Hypothalamus (tissue), 51 donors: Measurements from ENCODE around the gene SEPTIN6.
"Not testable (repeated sequence)": the region's sequence is repeated elsewhere in the genome, so short reads cannot be mapped to it uniquely, and the experiment has no call there.

ENCODE experiments used
- DNase-seq, 51 donors: peaks; one replicate each; lab custom pipeline; 2025; lab: John Stamatoyannopoulos, UW

The SEPTIN6 gene

DNA sequence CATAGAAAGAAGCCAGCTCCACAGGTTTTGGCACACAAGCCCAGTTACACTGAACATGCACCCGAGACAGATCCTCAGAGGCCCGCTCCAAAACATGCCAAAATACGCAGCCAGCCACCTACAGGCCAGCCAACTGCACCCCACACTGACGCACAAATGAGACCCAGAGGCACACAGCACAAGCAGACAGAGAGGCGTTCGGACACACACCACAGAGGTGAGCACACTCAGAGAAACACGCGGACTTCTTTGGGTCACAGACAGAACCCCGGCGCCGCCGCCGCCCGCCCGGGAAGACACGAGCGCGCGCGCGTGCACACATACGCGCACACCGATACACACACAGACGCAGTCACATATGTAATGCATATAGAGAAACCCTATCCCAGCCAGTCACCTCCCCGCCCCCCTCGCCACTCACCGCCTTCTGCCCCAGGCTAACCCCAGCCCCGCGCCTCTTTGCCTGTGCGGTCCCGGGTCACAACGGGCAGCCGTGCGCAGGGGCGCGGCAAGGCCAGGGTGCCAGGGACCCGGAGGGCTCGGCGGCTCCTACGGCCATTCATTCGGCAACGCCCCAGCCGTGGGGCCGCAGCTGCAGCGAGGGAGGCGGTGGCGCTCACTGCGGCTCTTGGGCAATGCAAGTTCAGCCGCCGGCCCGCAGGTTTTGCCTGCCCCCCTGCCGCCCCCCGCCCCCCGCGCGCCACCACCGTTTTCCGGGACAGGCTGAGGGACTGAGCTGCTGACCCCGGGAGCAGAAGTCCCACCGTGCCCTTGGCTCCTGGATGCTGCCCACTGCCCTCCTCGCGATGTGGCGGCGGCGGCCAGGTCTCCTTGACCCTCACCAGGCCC, 553 bp downstream of the SEPTIN6 start:
- peak in 19 of 51 donors; percentile 0 to 43 (median 7) for DNase-seq

DNA sequence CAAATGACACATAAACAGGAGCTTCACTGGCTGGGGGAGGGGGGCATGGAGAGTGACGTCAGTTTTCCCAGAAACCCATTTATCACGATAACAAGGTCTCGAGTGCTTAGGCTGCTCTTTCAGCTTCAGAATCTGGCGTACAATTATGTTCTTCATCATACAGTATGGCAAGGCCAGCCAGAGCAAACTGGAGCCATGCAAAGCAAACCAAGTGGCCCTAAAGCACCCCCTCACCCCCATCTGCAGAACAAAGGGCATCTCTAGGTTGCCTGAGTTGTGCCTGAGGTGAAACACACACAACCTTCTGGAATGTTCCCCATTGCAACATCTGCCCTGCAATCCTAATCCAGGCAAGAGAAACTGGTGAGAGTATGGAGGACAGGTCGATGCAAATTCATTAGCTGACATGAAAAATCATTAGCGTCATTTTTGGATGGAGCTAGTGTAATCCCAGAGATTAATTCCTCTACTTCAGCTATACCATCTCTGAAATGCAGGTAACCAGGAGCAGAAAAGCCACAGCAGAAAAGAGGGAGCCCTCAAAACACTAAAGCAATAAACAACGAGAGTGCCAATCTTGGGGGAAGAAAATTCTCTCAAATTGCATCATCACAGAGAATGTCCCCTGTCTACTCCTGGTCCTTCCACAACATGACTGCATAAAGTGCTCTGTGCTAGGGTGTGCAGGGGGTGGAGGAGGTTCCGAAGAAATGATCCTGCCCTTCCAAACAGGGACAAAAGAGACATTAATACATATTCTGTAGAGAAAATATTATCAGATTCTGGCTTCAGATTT, 1.8 kb downstream of the SEPTIN6 start:
- peak in 1 of 51 donors; percentile 8 for DNase-seq

GRCh38 chrX:119688911-119689321, 4.1 kb downstream of the SEPTIN6 start:
- no peak for DNase-seq

DNA sequence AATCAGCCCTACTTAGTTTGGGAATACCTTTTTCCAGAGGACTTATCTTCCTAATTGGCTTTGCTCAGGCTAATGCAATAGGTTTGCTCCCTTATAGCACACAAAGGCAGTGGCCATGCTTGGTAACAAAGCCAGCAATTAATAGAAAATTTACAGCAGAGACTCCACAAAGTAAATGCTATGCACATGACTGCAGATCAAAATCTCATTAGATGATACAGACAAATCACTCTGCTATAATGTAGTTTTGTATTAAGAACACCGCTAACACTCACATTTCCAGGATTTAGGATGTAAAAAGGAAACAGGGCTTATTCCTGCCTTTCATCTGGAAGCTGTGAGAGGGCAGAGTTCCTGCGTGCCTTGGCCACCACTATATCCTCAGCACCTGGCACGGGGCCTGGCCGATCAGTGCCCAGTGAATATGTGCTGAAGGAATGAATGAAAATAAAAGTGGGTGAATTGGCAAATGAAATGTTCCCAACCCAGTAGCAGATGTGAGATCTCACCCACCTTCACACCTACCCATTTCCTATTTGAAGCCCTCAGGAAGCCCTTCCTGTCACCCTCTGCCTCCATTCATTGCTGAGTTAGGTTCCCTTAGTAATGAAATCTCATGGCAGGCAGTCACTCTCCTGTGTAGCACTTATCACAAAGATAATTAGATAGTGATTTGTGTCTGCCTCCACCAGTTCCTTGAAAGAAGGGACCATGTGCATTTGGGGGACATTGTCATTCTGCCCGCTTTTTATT, 5.1 kb downstream of the SEPTIN6 start:
- no peak for DNase-seq

GRCh38 chrX:119686087-119686691, 6.8 kb downstream of the SEPTIN6 start:
- no peak for DNase-seq

GRCh38 chrX:119685225-119686066, 7.5 kb downstream of the SEPTIN6 start:
- peak in 5 of 51 donors; percentile 1 to 13 (median 4) for DNase-seq

GRCh38 chrX:119684916-119685224, 8.1 kb downstream of the SEPTIN6 start:
- no peak for DNase-seq

DNA sequence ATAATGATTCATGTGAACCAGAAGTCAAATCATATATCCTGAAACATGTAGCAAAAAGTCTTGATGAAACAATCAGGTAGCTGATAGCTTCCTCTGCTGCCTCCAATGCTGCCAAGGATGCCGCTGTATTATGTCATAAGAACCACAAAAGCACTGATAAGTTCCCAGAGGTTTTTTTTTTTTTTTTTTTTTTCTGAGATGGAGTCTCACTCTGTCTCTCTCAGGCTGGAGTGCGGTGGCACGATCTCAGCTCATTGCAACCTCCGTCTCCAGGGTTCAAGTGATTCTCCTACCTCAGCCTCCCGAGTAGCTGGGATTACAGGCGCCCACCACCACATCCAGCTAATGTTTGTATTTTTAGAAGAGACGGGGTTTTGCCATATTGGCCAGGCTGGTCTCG, 8.7 kb downstream of the SEPTIN6 start:
- DNase-seq, result not testable (repeated sequence)

GRCh38 chrX:119682019-119682989, 10.7 kb downstream of the SEPTIN6 start:
- no peak for DNase-seq

DNA sequence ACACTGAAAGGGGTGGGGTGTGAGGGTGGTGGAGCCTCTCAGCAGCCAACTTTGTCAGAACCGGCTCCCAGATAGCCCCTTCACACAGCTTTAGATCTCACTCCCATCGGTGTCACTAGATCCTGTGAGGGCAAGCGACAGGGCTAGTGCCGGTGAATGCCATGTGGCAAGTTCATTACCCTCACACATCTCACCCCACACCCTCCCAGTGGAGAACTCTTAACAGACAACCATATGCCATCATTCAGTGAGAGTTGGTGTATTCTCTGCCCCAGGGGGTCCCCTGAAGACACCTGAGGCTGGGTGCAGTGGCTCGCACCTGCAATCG, 15.3 kb downstream of the SEPTIN6 start:
- no peak for DNase-seq

GRCh38 chrX:119676949-119677653, 15.9 kb downstream of the SEPTIN6 start:
- no peak for DNase-seq

- DNase-seq, result no peak
These were observed 19.6 kb downstream of the SEPTIN6 start for GRCh38 chrX:119673336-119673735.

GRCh38 chrX:119672426-119672825, 20.5 kb downstream of the SEPTIN6 start:
- DNase-seq, result no peak

GRCh38 chrX:119669424-119670037, 23.4 kb downstream of the SEPTIN6 start:
- no peak for DNase-seq

DNA sequence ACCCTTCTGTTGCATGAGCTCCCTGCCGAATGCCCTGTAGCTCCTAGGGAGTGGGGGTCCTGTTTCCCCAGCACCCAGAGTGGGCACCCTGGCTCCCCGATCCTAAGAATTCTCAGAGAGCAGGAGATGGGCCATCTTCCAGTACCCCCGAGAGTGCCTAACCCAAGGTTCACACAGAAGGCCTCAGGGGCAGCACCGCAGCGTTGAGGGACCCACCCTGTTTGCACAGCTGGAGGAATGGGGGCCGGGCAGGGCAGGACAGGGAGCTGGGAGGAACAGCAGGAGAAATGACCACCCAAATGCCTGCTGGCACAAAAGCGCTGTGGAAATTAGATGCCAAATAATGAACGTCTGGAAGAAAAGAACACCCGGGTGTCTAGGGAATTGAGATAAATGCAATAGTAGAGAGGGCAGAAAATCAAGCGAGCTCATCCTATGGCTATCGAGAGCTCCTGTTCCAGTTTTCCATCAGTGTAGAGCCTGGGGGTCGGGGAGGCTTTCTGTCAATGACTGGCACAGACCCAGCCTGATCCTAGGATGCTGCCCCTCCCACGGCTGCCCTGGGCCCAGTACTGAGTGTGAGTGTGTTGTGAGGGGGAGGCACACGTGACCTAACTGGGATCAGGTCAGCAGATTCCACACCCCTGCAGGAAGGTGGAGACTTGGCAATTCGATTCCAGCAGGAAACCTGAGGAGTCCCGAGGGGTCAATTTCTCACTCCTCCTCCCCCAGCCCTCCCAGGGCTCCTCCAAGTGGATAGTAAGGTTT, 25.7 kb downstream of the SEPTIN6 start:
- DNase-seq, result no peak

DNA sequence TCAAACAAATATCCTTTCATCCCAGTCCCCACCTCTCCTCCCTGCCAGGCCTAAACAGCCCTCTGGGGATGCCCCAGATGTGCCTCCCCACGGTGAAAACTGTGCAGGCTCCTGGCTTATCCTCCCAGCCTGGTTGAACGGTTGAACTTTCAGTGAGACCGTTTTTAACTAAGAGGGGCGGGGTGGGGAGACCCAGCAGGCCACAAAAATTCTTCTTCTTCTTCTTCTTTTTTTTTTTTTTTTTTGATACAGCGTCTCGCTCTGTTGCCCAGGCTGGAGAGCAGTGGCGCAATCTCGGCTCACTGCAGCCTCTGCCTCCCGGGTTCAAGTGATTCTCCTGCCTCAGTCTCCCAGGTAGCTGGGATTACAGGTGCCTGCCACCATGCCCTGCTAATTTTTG, 28.1 kb downstream of the SEPTIN6 start:
- not testable (repeated sequence) for DNase-seq

DNA sequence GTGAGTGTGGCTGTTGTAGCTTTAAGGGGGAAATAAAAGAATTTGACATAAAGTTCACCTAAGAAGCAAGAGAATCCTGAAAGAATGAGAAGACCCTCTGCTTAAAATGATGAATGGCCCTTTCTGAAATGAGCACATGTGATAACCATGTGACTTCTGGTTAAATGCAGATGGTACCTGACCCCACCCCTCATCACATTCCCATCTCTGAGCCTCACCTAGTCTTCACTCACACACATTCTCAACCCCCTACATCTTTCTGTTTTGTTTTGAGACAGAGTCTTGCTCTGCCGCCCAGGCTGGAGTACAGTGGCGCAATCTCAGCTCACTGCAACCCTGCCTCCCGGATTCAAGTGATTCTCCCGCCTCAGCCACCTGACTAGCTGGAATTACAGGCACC, 31.5 kb downstream of the SEPTIN6 start:
- no peak for DNase-seq
